Type B pancreatic cell (in vitro differentiated cells): ENCODE results near the gene KRT15. TPM values are rescaled to one million over a fixed set of nuclear protein-coding genes. Genes with fewer than 3 reads are reported as not detected.

ENCODE experiments used
- microRNA-seq: library from miRNA; unstranded; fragments of <30 nt; microRNA quantifications from one replicate; pipeline ENCODE4, GENCODE V29; 2020
- total RNA-seq: library from RNA; stranded (reverse); gene quantifications from 2 replicates; pipeline ENCODE4 v1.2.1, GENCODE V29; 2021; ENCODE audit warnings: low replicate concordance

The KRT15 gene
- total RNA-seq, 1 donor from 2014 or later = 208 TPM

Small RNAs within 50 kb of the gene (microRNA-seq; reads per million reads assigned to microRNA genes)
- 61.1 reads per million, percentile 57 among the genes with 10 or more reads in this experiment for gene MIR6510

Other genes with a start within 250 kb of the KRT15 start
- gene KRTAP9-7, start 243.2 kb downstream of the KRT15 start, total RNA-seq = not detected in 2 replicates
- gene KRTAP29-1, start 216.0 kb downstream of the KRT15 start, total RNA-seq = not detected in 2 replicates
- gene KRTAP16-1, start 209.6 kb downstream of the KRT15 start, total RNA-seq = not detected in 2 replicates
- gene KRTAP17-1, start 203.2 kb downstream of the KRT15 start, total RNA-seq = not detected in 2 replicates
- gene KRT33A, start 168.1 kb downstream of the KRT15 start, total RNA-seq = 0.24 and 1.9 TPM in 2 replicates
- not detected in 2 replicates for gene KRT33B, start 149.1 kb downstream of the KRT15 start, total RNA-seq
- gene KRT34, start 136.6 kb downstream of the KRT15 start, total RNA-seq = not detected in 2 replicates
- gene KRT31, start 121.3 kb downstream of the KRT15 start, total RNA-seq = 0.79 TPM in 1 of 2 replicates, not detected in the other
- not detected in 2 replicates for gene KRT37, start 94.3 kb downstream of the KRT15 start, total RNA-seq
- gene KRT38, start 77.9 kb downstream of the KRT15 start, total RNA-seq = not detected in 2 replicates
- 0.17 and 0.83 TPM in 2 replicates for gene KRT32, start 51.5 kb downstream of the KRT15 start, total RNA-seq
- gene KRT35, start 37.7 kb downstream of the KRT15 start, total RNA-seq = not detected in 2 replicates
- gene KRT36, start 29.0 kb downstream of the KRT15 start, total RNA-seq = 0.17 and 0.83 TPM in 2 replicates
- 869 and 1,618 TPM in 2 replicates for gene KRT13, start 13.3 kb downstream of the KRT15 start, total RNA-seq
- gene KRT19, start 9.4 kb upstream of the KRT15 start, total RNA-seq = 750 and 2,036 TPM in 2 replicates
- 0.85 and 7.4 TPM in 2 replicates for gene KRT9, start 53.2 kb upstream of the KRT15 start, total RNA-seq
- 0.19 and 0.64 TPM in 2 replicates for gene KRT14, start 68.0 kb upstream of the KRT15 start, total RNA-seq
- 1.5 and 9.2 TPM in 2 replicates for gene KRT16, start 93.9 kb upstream of the KRT15 start, total RNA-seq
- 512 and 3,327 TPM in 2 replicates for gene KRT17, start 105.7 kb upstream of the KRT15 start, total RNA-seq
- 677 and 972 TPM in 2 replicates for gene EIF1, start 170.0 kb upstream of the KRT15 start, total RNA-seq
- gene GAST, start 193.4 kb upstream of the KRT15 start, total RNA-seq = 119 and 193 TPM in 2 replicates
- 4.3 and 11.6 TPM in 2 replicates for gene HAP1, start 215.8 kb upstream of the KRT15 start, total RNA-seq